Fibroblast of skin of abdomen (primary cell): ENCODE data around the gene SORCS2.
"Not testable (repeated sequence)": the region's sequence is repeated elsewhere in the genome, so short reads cannot be mapped to it uniquely, and the experiment has no call there.

Source experiments
- DNase-seq: peaks from one replicate; pipeline ENCODE4 v3.0.0-alpha.2; 2013

Gene SORCS2

GRCh38 chr4:7160439-7160838 is 31.9 kb upstream of the SORCS2 start:
- no peak for DNase-seq

- DNase-seq, result no peak
Observed at GRCh38 chr4:7160951-7161440, 31.3 kb upstream of the SORCS2 start.

GRCh38 chr4:7161721-7162214 is 30.6 kb upstream of the SORCS2 start:
- peak; percentile 22 for DNase-seq

GRCh38 chr4:7165056-7165873 is 27.1 kb upstream of the SORCS2 start:
- DNase-seq, result not testable (repeated sequence)

GRCh38 chr4:7165874-7166201 is 26.5 kb upstream of the SORCS2 start:
- no peak for DNase-seq

- DNase-seq, result no peak
Observed at GRCh38 chr4:7166237-7166636, 26.1 kb upstream of the SORCS2 start.

- DNase-seq, result no peak
Observed at GRCh38 chr4:7166981-7167700, 25.2 kb upstream of the SORCS2 start.

GRCh38 chr4:7167706-7168105 is 24.6 kb upstream of the SORCS2 start:
- no peak for DNase-seq

- DNase-seq, result no peak
Observed at GRCh38 chr4:7168106-7168505, 24.2 kb upstream of the SORCS2 start.

GRCh38 chr4:7169134-7169533 is 23.2 kb upstream of the SORCS2 start:
- no peak for DNase-seq

- DNase-seq, result no peak
Observed at GRCh38 chr4:7170012-7170411, 22.3 kb upstream of the SORCS2 start.

GRCh38 chr4:7171191-7171900 is 21.0 kb upstream of the SORCS2 start:
- DNase-seq, result peak; percentile 40

GRCh38 chr4:7172508-7172907 is 19.8 kb upstream of the SORCS2 start:
- DNase-seq, result no peak

GRCh38 chr4:7172946-7173345 is 19.4 kb upstream of the SORCS2 start:
- DNase-seq, result no peak

- no peak for DNase-seq
Observed at GRCh38 chr4:7173841-7174449, 18.4 kb upstream of the SORCS2 start.

- DNase-seq, result no peak
Observed at GRCh38 chr4:7179158-7179557, 13.2 kb upstream of the SORCS2 start.

GRCh38 chr4:7180938-7181337 is 11.4 kb upstream of the SORCS2 start:
- no peak for DNase-seq

- no peak for DNase-seq
Observed at GRCh38 chr4:7182616-7183015, 9.7 kb upstream of the SORCS2 start.

GRCh38 chr4:7183161-7183560 is 9.2 kb upstream of the SORCS2 start:
- DNase-seq, result no peak

- DNase-seq, result no peak
Observed at GRCh38 chr4:7183780-7184460, 8.4 kb upstream of the SORCS2 start.

- DNase-seq, result no peak
Observed at GRCh38 chr4:7185487-7186030, 6.8 kb upstream of the SORCS2 start.

- DNase-seq, result no peak
Observed at GRCh38 chr4:7186031-7186430, 6.3 kb upstream of the SORCS2 start.
